ENCODE data around the gene DRAP1. TPM values are rescaled to one million over a fixed set of nuclear protein-coding genes. Genes with fewer than 3 reads are reported as not detected.
A peak's percentile ranks its signal among the peaks of the same experiment; 100 is the strongest.

Gene DRAP1
- total and polyA plus RNA-seq, 2 experiments from 2014 or later, result 121 to 294 TPM

DNA sequence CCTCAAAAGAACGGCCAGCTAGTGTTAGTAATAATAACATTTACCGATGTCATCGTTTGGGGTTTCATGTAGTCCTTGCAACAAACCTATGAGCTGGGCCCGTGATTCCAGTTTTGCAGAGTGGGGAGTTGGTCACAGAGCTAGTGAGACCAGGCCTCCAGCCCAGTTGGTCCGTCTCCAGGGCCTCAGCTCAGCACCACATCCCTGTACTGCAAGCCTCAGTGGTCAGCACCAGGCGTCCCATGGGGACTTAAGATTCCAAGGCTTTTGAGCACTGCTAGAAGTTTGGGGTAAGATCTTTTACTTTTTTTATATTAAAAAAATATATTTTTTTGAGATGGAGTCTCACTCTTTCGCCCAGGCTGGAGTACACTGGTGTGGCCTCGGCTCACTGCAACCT is 25.0 kb downstream of the DRAP1 start:
- Histone ChIP-seq H3K4me3 (no peak overlapping the region), H3K27ac (ENCODE audit: low read depth) (no peak overlapping the region), H4K20me1 (replicated peaks; ENCODE audit: insufficient read depth) (no peaks in the 10 kb centered on the region), H3K9me2 (ENCODE audit: insufficient read depth) (no peaks in the 10 kb centered on the region), H3F3A (replicated peaks; ENCODE audit: low read depth) (peaks cover 6% of the 10 kb centered on the region; the same call in 1 of the 2 replicates), H3K36me3 (ENCODE audit: insufficient read depth) (no peaks in the 10 kb centered on the region), H3K27me3 (ENCODE audit: insufficient read depth) (no peaks in the 10 kb centered on the region), H3K4me1 (ENCODE audit: insufficient read depth) (peaks cover 20% of the 10 kb centered on the region), H3K79me2 (replicated peaks; ENCODE audit: insufficient read depth) (no peaks in the 10 kb centered on the region), H3K4me2 (no peak overlapping the region), H2AFZ (no peak overlapping the region)
- Mint-ChIP-seq H3K4me1 (peaks cover 35% of the 10 kb centered on the region), H3K27me3 (ENCODE audit: insufficient read depth, low read depth, poor library complexity) (peaks cover 11% of the 10 kb centered on the region), H3K9me3 (no peaks in the 10 kb centered on the region), H3K36me3 (ENCODE audit: low read depth) (peaks cover 2% of the 10 kb centered on the region; the same call in 1 of the 3 replicates), H3K4me3 (no peak overlapping the region; the same call in 2 of the 3 replicates), H3K27ac (no peak overlapping the region)
- TF ChIP-seq CREB1 (CRISPR knock-in tag; IDR thresholded peaks at IDR 0.05; ENCODE audit: low read depth) (no peak), STAT1 (IDR thresholded peaks at IDR 0.05; ENCODE audit: unreplicated experiment) (no peak), EZH2 (IDR thresholded peaks at IDR 0.05; ENCODE audit: low read depth, unreplicated experiment) (no peak)
- TF ChIP-seq, protein P1, sequence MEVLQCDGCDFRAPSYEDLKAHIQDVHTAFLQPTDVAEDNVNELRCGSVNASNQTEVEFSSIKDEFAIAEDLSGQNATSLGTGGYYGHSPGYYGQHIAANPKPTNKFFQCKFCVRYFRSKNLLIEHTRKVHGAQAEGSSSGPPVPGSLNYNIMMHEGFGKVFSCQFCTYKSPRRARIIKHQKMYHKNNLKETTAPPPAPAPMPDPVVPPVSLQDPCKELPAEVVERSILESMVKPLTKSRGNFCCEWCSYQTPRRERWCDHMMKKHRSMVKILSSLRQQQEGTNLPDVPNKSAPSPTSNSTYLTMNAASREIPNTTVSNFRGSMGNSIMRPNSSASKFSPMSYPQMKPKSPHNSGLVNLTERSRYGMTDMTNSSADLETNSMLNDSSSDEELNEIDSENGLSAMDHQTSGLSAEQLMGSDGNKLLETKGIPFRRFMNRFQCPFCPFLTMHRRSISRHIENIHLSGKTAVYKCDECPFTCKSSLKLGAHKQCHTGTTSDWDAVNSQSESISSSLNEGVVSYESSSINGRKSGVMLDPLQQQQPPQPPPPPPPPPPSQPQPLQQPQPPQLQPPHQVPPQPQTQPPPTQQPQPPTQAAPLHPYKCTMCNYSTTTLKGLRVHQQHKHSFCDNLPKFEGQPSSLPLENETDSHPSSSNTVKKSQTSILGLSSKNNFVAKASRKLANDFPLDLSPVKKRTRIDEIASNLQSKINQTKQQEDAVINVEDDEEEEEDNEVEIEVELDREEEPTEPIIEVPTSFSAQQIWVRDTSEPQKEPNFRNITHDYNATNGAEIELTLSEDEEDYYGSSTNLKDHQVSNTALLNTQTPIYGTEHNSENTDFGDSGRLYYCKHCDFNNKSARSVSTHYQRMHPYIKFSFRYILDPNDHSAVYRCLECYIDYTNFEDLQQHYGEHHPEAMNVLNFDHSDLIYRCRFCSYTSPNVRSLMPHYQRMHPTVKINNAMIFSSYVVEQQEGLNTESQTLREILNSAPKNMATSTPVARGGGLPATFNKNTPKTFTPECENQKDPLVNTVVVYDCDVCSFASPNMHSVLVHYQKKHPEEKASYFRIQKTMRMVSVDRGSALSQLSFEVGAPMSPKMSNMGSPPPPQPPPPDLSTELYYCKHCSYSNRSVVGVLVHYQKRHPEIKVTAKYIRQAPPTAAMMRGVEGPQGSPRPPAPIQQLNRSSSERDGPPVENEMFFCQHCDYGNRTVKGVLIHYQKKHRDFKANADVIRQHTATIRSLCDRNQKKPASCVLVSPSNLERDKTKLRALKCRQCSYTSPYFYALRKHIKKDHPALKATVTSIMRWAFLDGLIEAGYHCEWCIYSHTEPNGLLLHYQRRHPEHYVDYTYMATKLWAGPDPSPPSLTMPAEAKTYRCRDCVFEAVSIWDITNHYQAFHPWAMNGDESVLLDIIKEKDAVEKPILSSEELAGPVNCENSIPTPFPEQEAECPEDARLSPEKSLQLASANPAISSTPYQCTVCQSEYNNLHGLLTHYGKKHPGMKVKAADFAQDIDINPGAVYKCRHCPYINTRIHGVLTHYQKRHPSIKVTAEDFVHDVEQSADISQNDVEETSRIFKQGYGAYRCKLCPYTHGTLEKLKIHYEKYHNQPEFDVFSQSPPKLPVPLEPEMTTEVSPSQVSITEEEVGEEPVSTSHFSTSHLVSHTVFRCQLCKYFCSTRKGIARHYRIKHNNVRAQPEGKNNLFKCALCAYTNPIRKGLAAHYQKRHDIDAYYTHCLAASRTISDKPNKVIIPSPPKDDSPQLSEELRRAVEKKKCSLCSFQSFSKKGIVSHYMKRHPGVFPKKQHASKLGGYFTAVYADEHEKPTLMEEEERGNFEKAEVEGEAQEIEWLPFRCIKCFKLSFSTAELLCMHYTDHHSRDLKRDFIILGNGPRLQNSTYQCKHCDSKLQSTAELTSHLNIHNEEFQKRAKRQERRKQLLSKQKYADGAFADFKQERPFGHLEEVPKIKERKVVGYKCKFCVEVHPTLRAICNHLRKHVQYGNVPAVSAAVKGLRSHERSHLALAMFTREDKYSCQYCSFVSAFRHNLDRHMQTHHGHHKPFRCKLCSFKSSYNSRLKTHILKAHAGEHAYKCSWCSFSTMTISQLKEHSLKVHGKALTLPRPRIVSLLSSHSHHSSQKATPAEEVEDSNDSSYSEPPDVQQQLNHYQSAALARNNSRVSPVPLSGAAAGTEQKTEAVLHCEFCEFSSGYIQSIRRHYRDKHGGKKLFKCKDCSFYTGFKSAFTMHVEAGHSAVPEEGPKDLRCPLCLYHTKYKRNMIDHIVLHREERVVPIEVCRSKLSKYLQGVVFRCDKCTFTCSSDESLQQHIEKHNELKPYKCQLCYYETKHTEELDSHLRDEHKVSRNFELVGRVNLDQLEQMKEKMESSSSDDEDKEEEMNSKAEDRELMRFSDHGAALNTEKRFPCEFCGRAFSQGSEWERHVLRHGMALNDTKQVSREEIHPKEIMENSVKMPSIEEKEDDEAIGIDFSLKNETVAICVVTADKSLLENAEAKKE (CRISPR knock-in tag; IDR thresholded peaks at IDR 0.05), result no peak
- ATAC-seq (no peak), DNase-seq (ENCODE audit: low spot score) (no peak)

- no peak overlapping the region for H3K27ac ChIP-seq (ENCODE audit: low read depth)
- H2AFZ ChIP-seq, result peak overlapping the region; percentile 70
- peaks cover 2% of the 10 kb centered on the region; the same call in 1 of the 3 replicates for H3K36me3 Mint-ChIP-seq (ENCODE audit: low read depth)
- no peaks in the 10 kb centered on the region for H3K79me2 ChIP-seq (replicated peaks; ENCODE audit: insufficient read depth)
- H3K36me3 ChIP-seq (ENCODE audit: insufficient read depth), result no peaks in the 10 kb centered on the region
- H3K9me2 ChIP-seq (ENCODE audit: insufficient read depth), result no peaks in the 10 kb centered on the region
- H3K27me3 Mint-ChIP-seq (ENCODE audit: insufficient read depth, low read depth, poor library complexity), result peaks cover 11% of the 10 kb centered on the region
- peak overlapping the region; percentile 76 for H3K4me2 ChIP-seq
- no peak for ATAC-seq
- H3K4me1 Mint-ChIP-seq, result peaks cover 35% of the 10 kb centered on the region
- no peaks in the 10 kb centered on the region for H4K20me1 ChIP-seq (replicated peaks; ENCODE audit: insufficient read depth)
- no peaks in the 10 kb centered on the region for H3K9me3 Mint-ChIP-seq
- no peak overlapping the region; the same call in 2 of the 3 replicates for H3K4me3 Mint-ChIP-seq
- H3K4me3 ChIP-seq, result no peak overlapping the region; the same call in 1 of the 2 replicates
- DNase-seq (ENCODE audit: low spot score), result no peak
- peaks cover 20% of the 10 kb centered on the region for H3K4me1 ChIP-seq (ENCODE audit: insufficient read depth)
- H3K27ac Mint-ChIP-seq, result no peak overlapping the region
- peaks cover 6% of the 10 kb centered on the region; the same call in 1 of the 2 replicates for H3F3A ChIP-seq (replicated peaks; ENCODE audit: low read depth)
- H3K27me3 ChIP-seq (ENCODE audit: insufficient read depth), result no peaks in the 10 kb centered on the region
- TF ChIP-seq JUNB (IDR thresholded peaks at IDR 0.05; ENCODE audit: unreplicated experiment), result no peak
Measured at GRCh38 chr11:65944767-65945166, 25.5 kb downstream of the DRAP1 start.
